RPMI7951 (cell line): ENCODE results near the gene SH3BP4. TPM values are rescaled to one million over a fixed set of nuclear protein-coding genes. Genes with fewer than 3 reads are reported as not detected.

Experiments
- DNase-seq: peaks from one replicate; pipeline ENCODE4 v3.0.0-alpha.2; 2012; ENCODE audit warnings: low read depth
- total RNA-seq: library from RNA; depleted of rRNA; stranded (reverse); fragments of >200 nt; shearing (Covaris generic); gene quantifications from 2 replicates; pipeline ENCODE4 v1.2.3, GENCODE V29; 2014

The SH3BP4 gene
- total RNA-seq, 1 experiment from 2014 or later = 86.6 TPM

GRCh38 chr2:234947556-234947955 is 4.3 kb upstream of the SH3BP4 start:
- DNase-seq = peak; percentile 38

- DNase-seq = peak; percentile 99
Measured at GRCh38 chr2:234949762-234950434, 1.9 kb upstream of the SH3BP4 start.

GRCh38 chr2:234950435-234950729 is 1.4 kb upstream of the SH3BP4 start:
- DNase-seq = no peak

- DNase-seq = peak; percentile 66
Measured at GRCh38 chr2:234950730-234951663, 820 bp upstream of the SH3BP4 start.

GRCh38 chr2:234952270-234953115 is 676 bp downstream of the SH3BP4 start:
- peak; percentile 30 for DNase-seq

GRCh38 chr2:234953116-234954031 is 1.6 kb downstream of the SH3BP4 start:
- DNase-seq = peak; percentile 46

- DNase-seq = peak; percentile 76
Measured at GRCh38 chr2:234954551-234954992, 2.8 kb downstream of the SH3BP4 start.

- no peak for DNase-seq
Measured at GRCh38 chr2:234955091-234955591, 3.3 kb downstream of the SH3BP4 start.

GRCh38 chr2:234955971-234956509 is 4.2 kb downstream of the SH3BP4 start:
- no peak for DNase-seq

GRCh38 chr2:234957834-234958135 is 6.0 kb downstream of the SH3BP4 start:
- DNase-seq = no peak

- DNase-seq = no peak
Measured at GRCh38 chr2:234958311-234958710, 6.5 kb downstream of the SH3BP4 start.

GRCh38 chr2:234958746-234959395 is 7.1 kb downstream of the SH3BP4 start:
- no peak for DNase-seq

GRCh38 chr2:234960175-234961088 is 8.6 kb downstream of the SH3BP4 start:
- DNase-seq = peak; percentile 71

GRCh38 chr2:234961784-234962183 is 10.0 kb downstream of the SH3BP4 start:
- DNase-seq = no peak

GRCh38 chr2:234963773-234964615 is 12.2 kb downstream of the SH3BP4 start:
- peak; percentile 97 for DNase-seq

GRCh38 chr2:234964631-234965461 is 13.0 kb downstream of the SH3BP4 start:
- DNase-seq = peak; percentile 94

- no peak for DNase-seq
Measured at GRCh38 chr2:234966340-234966739, 14.5 kb downstream of the SH3BP4 start.
